Measurements from ENCODE around the gene GUK1.
"Not testable (repeated sequence)": the region's sequence is repeated elsewhere in the genome, so short reads cannot be mapped to it uniquely, and the experiment has no call there.

Gene GUK1

DNA sequence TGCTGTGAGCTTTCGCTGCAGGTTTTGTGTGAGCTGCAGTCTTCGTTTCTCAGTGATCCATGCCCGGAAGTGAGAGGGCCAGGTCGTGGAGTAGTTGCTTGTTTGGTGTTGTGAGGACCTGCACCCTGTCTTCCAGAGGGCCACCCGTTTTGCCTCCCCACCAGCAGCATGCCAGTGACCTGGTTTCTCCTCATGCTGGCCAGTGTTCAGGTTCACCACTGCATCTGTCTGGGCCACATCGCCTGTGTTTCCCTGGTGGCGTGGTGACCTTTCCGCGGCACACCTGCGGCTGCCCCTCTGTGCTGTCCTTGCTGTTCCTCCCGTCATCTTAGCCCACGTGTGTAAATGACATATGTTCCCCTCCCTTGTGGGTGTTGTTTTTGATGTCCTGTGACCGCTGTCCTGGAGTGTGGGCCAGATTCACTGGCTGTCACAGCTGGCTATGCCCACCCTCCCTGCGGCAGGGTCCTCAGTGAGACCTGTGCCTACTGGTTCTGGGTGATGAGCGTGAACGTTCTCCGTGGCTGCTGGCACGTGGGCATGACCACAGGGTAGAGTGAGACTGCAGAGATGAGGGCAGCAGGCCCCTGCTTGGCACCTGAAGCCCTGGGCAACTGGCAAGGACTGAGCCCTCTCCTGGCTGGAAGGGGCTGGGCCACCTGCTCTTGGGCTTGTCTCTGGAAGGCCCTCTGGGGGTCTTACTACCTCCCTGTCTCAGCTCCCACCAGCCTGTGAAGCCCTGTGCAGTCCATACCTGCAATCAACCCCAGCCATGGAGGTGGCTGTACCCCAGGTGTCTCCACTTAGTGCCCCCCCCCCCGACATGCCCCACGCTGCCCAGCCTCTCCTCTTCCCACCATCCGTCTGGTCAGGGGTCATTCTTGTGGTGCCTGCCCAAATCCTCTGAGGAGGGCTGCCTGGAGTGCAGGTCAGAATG is 32.8 kb downstream of the GUK1 start:
- no peak for DNase-seq (ENCODE audit: low read depth, low spot score)
- no peak overlapping the region for H3K27ac ChIP-seq

DNA sequence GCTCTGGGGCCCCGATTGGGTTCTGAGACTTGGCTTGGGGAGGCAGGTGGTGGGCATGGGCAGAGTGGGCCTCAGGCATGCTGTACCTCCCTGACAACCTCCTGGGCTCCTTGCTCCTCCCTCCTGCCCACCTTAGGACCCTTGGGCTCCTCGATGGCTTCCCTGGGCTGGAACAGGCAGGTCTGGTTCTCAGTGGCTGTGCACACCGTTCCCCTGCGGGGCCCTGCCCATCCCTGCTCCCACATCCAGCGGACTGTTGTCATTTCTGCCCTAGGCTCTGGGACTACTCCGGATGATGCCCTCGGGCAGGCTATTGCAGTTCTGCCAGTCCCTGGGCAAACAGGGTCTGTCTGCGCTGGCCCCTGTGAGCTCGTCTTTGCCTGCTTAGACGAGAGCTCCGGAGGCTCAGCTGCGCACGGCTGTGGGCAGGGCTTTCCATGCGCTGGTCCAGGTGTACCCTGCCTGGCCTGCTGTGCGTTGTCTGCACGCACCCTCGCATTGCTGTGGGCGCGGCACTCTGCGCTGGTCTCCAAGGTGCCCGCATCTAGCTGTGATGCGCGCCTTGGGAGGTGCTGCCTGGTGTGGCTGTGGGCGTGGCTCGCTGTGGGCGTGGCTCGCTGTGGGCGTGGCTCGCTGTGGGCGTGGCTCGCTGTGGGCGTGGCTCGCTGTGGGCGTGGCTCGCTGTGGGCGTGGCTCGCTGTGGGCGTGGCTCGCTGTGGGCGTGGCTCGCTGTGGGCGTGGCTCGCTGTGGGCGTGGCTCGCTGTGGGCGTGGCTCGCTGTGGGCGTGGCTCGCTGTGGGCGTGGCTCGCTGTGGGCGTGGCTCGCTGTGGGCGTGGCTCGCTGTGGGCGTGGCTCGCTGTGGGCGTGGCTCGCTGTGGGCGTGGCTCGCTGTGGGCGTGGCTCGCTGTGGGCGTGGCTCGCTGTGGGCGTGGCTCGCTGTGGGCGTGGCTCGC is 33.7 kb downstream of the GUK1 start:
- not testable (repeated sequence) for H3K27ac ChIP-seq; DNase-seq (ENCODE audit: low read depth, low spot score)

DNA sequence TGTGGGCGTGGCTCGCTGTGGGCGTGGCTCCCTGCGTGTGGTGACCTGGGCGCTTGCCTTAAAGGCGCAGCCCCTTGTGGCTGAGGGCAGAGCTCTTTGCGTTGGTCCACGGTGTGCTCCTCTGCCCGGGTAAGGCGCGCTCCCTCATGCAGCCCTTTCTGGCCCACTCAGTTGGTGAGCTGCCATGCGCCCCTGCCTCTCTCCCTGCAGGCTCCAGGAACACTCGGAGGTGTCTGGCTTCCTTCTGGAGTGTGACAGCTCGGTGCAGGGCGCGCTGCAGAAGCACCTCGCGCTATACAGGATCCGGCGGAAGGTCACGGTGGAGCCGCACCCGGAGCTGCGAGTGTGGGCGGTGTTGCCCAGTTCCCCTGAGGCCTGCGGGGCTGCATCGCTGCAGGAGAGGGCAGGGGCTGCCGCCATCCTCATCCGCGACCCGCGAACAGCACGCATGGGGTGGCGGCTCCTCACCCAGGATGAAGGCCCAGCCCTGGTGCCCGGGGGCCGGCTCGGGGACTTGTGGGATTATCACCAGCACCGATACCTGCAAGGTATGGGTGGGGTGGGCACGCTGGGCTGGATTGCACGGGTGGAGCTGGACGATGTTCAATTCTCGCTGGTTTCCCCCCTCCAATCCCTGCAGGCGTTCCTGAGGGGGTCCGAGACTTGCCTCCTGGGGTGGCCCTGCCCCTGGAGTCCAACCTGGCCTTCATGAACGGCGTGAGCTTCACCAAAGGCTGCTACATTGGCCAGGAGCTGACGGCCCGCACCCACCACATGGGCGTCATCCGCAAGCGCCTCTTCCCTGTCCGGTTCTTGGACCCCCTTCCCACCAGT is 34.6 kb downstream of the GUK1 start:
- no peak for DNase-seq (ENCODE audit: low read depth, low spot score)
- H3K27ac ChIP-seq = no peak overlapping the region

DNA sequence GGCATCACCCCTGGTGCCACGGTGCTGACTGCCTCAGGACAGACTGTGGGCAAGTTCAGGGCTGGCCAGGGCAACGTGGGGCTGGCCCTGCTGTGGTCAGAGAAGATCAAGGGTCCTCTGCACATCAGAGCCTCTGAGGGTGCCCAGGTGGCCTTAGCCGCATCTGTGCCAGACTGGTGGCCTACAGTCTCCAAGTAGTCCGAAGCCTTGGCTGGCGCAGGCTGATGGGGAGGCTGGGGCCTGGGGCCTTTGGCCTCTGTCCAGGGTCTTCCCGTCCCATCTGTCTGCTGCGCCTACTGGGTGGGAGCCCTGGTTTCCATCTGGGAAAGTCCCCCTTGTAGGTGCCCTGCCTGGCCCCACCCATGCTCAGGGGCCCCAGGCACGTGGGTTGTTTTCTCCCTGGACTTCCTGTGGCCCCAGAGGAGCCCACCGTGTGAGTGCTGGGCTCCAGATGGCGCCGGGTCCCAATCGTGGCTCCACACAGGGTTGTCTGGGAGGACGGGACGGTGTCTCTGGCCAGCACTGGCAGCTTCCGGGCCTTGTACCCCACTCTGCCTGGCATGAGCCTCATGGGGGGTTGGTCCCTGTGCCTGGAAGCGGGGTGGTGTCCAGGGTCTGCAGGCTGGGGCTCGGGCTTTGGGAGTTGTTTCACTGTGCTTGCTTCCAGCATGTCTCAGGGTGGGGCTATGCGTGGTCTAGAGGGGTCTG is 35.4 kb downstream of the GUK1 start:
- no peak for DNase-seq (ENCODE audit: low read depth, low spot score)
- H3K27ac ChIP-seq = no peak overlapping the region

DNA sequence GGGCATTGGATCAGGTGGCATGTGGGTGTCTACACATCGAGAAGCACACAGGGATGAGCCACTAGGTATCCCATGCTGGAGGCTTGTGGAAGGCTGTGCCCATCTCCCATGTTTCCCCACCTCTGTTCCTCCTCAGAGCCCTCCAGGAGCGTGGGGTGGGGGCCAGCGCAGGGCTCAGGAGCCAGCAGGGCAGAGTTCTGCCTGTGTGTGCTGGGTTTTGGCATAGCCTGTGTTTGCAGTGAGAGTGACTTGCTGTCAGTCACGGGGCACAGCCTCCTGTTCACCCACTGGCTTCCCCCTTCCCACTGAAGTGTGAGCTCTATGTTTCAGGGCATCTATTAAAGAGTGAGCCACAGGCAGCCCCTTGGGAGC is 35.9 kb downstream of the GUK1 start:
- no peak for DNase-seq (ENCODE audit: low read depth, low spot score)
- no peak overlapping the region for H3K27ac ChIP-seq

DNA sequence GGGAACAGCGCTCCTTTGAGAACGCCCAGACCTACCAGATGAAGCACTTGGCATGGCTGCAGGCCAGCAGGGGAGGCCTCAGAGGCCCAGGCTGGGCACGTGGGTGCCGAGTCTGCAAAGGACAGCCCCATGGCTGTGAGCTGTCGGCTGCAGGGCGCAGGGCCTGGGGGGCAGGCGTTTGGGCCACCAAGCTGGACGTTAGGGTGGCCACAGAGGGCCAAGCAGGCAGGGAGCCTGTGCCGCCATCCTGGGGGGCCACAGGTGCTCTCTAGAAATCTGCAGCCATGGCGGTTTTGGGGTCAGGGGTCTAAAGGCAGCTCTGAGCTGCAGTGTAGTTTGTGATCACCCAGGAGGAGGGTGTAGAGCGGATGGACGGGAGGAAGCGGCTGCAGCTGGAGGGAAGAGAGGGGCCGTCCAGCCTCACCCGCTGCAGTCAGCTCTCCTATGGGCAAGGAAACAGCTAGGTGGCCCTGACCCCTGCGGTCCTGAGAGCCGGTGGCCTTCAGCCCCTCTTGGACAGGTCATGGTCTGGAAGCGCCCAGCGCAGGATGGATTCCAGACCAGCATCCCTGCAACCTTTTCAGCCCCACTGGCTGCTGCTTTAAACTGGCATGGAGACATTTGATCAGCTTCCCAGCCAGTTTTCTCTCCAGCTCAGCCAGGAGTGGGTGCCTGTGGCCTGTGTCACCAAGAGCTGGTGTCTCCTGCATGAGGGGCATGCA is 36.5 kb downstream of the GUK1 start:
- no peak for DNase-seq (ENCODE audit: low read depth, low spot score)
- no peak overlapping the region for H3K27ac ChIP-seq

DNA sequence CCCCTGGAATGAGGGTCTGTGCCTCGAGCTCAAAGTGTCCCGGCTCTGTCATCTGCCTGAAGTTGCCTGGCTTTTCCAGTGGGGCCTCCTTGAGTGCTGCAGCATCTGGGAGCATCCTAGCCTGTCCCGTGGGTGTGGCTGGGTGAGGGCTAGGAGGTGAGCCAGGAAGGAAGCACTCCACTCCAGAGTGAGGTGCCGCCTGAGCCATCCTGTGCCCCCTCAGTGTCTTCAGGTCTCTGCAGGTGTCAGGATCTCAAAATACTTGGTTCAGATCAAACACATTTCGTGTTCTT is 37.0 kb downstream of the GUK1 start:
- no peak for DNase-seq (ENCODE audit: low read depth, low spot score)
- no peak overlapping the region for H3K27ac ChIP-seq

DNA sequence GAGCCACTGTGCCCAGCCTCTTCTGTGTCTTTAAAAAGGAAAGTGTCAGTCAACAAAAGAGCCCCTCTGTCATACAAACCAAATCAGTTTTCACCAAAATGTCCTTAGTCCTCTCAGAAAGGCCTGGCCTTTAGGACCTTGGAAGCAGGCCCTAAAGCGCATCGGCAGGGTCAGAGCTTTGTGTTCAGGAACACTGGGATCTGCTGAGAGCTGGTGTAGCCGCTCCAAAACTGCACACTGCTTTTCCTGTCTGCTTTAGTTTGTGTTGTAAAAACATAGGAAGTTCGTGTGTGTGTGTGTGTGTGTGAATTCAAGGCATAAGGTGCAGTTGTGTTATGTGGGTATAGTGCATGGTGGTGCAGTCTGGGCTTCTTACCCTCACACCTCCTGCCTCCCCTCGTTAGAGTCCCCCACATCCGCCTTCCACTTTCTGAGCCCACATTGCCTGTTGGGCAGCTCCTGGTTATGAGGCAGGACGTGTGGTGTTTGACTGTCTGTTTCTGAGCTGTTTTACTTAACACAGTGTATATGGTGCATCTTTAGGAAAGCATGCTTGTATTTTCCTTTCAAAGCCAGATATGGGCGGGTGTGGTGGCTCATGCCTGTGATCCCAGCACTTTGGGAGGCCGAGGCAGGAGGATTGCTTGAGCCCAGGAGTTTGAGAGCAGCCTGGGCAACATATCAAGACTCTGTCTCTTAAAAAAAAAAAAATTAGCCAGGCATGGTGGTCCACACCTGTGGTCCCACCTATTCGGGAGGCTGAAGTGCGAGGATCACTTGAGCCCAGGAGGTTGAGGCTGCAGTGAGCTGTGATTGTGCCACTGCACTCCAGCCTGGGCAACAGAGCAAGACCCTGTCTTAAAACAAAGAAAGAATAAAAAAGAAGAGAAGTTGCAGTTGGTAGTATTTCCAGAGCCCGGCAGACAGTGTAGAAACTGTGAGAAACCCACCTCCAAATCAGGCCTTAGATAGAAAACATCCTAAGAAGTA is 37.9 kb downstream of the GUK1 start:
- no peak for DNase-seq (ENCODE audit: low read depth, low spot score)

DNA sequence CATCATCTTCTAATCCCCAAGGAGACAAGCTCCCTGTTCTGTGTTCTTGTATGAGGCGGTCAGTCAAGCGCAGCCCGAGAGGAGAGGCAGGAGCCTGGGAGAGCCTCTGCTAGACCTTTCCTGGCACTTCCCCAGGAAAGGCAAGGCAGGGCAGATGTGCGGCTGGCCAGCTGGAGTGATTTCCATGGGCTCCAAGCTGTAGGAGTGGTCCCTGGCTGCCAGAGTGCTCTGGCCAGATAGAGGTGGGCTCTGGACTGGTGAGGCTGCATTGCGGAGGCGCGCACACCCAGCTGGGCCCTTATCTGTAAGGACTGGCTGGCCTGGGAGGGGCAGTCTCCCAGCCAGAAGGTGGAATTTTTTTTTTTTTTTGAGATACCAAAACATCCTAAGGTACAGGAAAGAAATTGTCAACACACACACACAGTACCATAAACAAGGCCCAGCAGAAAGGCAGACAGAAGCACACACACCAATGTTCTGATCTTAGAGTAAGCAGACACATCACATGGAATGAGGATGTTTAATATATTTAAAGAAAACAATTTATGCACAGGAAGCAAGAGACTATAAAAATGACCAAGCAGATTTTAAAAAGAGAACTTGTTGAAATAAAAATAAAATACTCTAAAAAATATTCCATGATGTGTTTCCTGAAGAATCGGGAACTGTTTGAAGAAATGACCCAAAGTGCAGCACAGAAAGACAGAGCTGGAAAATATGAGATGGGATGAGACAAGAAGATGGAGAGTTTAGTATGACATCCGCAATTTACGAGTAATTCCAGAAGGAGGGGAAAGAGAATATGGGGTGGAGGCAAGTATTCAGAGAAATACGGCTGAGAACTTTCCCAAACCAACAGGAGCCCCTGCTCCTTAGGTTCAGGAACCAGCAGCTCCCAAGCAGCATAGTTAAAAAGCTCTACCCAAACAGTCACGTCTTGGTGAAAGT is 38.9 kb downstream of the GUK1 start:
- DNase-seq (ENCODE audit: low read depth, low spot score) = no peak
- H3K27ac ChIP-seq = no peak overlapping the region

More for the DNA sequence above, 37.9 kb downstream of the GUK1 start:
- no peak overlapping the region for H3K27ac ChIP-seq

DNA sequence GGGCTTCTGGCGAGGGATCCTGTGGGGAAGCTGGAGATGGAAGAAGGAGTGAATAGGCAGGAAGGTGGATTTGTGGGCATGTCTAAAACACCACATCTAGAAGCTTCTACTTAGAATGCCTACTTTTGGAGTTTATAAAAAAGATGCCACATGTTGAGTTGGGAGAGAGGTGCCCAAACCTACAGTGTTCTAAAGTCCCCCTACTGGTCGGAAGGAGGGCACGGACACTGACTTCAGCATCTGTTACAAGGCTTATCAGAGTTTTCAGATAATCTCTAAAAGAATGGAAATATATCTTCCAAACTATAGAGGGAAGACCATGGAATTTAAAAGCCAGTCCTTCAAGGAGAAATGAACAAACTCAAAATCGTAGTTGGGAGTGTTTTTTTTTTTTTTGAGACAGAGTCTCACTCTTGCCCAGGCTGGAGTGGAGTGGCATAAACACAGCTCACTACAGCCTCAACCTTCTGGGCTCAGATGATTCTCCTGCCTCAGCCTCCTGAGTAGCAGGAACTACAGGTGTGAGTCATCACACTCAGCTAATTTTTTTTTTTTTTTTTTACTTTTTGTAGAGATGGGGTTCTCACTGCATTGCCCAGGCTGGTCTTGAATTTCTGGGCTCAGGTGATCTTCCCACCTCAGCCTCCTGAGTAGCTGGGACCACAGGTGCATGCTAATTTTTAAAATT is 40.3 kb downstream of the GUK1 start:
- DNase-seq (ENCODE audit: low read depth, low spot score) = no peak
- no peak overlapping the region for H3K27ac ChIP-seq

DNA sequence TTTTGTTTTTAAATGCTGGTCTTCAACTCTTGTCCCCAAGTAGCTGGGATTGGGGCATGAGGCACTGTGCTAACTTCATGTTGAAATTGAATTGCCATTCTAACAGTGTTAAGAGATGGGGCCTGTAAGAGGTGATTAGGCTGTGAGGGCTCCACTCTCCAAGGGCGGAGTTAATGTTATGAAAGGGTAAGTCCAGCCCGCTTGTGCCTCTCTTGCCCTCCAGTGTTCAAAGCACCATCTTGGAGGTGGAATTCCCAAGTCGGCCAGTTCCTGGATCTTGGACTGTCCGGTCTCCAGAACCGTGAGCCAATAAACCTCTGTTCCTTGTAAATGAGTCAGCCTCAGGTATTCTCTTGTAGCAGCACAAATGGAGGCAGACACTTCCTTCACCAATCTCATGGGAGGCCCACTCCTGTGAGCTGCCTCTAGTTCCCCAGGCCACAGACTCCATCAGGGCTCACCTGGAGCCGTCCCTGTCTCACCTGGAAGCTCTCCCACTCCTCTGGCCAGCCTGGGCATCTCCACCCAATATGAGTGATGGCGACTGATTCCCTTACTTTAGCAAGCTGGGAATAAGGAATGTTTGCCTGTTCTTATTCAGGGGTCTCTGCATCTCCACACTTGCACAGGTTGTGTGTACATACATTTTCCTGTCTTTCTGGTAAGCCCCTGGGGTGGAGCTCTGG is 41.0 kb downstream of the GUK1 start:
- no peak for DNase-seq (ENCODE audit: low read depth, low spot score)
- no peak overlapping the region for H3K27ac ChIP-seq

DNA sequence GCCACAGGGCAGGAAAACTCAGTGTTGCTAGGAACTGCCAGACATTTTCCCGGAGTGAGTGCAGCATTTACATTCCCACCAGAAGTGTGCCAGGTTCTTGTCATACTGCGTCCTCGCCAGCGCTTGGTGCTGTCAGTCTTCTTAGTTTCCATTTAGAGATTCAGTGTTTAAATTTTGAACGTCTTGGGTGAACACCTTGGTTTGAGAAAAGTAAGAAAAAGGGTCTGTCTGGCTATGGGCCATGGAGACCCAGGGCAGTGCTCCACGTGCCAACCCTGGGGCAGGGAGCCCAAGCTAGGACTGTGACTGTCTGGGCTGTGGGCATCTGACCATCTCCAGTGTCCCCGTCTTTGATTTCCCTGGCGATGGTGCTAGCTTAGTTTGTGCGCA is 41.6 kb downstream of the GUK1 start:
- no peak for DNase-seq (ENCODE audit: low read depth, low spot score)
- H3K27ac ChIP-seq = no peak overlapping the region

DNA sequence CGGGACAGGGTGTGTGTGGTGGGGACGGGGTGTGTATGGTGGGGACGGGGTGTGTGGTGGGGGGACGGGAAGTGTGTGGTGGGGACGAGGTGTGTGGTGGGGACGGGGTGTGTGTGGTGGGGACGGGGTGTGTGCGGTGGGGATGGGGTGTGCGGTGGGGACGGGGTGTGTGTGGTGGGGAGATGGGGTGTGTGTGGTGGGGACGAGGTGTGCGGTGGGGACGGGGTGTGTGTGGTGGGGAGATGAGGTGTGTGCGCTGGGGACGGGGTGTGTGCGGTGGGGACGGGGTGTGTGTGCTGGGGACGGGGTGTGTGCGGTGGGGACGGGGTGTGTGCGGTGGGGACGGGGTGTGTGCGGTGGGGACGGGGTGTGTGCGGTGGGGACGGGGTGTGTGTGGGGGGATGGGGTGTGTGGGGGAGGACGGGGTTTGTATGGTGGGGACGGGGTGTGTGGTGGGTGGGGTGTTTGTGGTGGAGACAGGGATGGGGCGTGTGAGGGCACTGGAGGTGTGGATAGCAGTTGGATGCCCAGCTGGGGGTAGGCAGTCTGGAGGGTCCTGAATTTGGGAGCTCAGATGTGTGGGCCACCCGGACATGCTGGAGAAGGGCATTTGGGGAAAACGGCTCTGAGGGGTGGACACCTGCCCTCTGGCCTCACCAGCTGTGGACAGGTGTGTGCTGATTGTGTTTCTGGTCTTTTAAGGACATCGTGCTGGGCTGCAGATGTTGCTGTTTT is 42.4 kb downstream of the GUK1 start:
- no peak overlapping the region for H3K27ac ChIP-seq
- no peak for DNase-seq (ENCODE audit: low read depth, low spot score)

DNA sequence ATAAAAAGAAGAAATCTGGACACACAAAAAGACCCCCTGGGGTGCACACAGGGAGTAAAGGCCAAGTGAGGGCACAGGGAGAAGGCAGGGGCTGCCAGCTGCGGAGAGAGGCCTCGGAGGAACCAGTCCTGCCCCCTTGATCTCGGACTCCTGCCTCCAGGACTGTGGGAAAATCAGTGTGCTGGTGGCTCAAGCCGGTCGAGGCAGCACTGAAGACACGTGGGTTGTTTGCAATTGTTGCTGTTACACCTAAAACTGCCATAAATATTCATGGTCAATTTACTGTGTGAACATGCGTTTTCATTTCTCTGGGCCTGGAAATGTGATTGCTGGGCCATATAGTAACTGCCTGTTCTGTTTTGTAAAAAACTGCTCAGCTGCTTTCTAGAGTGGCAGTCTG is 44.1 kb downstream of the GUK1 start:
- no peak for DNase-seq (ENCODE audit: low read depth, low spot score)
- H3K27ac ChIP-seq = no peak overlapping the region

DNA sequence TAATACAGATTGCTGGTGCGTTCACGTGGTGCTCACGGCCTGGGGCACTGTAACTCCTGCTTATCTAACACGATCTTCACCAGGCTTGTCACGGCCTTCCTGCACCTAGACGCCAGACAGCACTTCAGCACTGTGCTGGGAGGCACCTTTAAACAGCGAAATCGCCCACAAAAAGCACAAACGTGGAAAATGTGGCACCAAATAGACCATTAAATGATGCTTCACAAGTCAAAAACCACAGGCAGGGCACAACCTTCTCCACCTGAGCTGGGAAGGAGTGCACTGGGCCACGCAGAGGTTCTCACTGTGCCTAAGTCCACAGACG is 45.5 kb downstream of the GUK1 start:
- DNase-seq (ENCODE audit: low read depth, low spot score) = no peak
- no peak overlapping the region for H3K27ac ChIP-seq

Data from epithelial cell of prostate (primary cell).